Measurements from ENCODE around the gene KRT16.
A peak's percentile ranks its signal among the peaks of the same experiment; 100 is the strongest.

KRT16 gene

DNA sequence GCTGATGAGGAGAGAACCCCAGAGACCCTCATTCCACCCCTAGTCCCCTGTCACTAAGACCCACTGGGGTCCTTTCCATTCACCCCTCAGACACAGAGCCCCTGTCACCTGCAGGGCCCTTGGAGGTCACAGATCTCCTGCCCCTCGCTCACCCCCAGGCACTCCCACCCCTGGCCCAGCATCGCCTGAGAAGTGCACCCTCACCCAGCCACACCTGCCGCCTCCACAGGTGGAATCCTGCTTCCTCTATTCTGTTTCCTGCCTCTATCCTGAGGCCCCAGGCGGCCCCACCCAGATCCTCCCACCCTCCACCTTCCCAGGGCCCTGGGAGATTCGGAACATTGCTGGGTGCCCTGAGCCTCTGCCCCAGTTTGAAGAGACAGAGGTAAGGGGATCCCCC, 25.6 kb upstream of the KRT16 start:
- ChIA-PET CTCF (interaction anchor here (1.0 kb wide), 1 partner anchor 25 kb away, joined by 3 read pairs; no protein-coding TSS in a partner anchor), POLR2A (ENCODE audit: low non-redundant PET) (no interaction called here)
- DNase-seq (ENCODE audit: low spot score) = no peak
- peak overlapping the region; percentile 12 for H3K27ac ChIP-seq
- TF ChIP-seq, protein P1, sequence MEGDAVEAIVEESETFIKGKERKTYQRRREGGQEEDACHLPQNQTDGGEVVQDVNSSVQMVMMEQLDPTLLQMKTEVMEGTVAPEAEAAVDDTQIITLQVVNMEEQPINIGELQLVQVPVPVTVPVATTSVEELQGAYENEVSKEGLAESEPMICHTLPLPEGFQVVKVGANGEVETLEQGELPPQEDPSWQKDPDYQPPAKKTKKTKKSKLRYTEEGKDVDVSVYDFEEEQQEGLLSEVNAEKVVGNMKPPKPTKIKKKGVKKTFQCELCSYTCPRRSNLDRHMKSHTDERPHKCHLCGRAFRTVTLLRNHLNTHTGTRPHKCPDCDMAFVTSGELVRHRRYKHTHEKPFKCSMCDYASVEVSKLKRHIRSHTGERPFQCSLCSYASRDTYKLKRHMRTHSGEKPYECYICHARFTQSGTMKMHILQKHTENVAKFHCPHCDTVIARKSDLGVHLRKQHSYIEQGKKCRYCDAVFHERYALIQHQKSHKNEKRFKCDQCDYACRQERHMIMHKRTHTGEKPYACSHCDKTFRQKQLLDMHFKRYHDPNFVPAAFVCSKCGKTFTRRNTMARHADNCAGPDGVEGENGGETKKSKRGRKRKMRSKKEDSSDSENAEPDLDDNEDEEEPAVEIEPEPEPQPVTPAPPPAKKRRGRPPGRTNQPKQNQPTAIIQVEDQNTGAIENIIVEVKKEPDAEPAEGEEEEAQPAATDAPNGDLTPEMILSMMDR (conservative IDR thresholded peaks at IDR 0.05; ENCODE audit: low read depth) = no peak

GRCh38 chr17:41636652-41637051, 24.1 kb upstream of the KRT16 start:
- ChIA-PET POLR2A (ENCODE audit: low non-redundant PET) (interaction anchor here (0.6 kb wide), 1 partner anchor 55 kb away, joined by 4 read pairs; no protein-coding TSS in a partner anchor), CTCF (interaction anchor here (0.8 to 3.2 kb wide), 2 partner anchors 12 to 26 kb away, joined by 3 to 13 read pairs; no protein-coding TSS in a partner anchor)
- TF ChIP-seq, protein P1 (conservative IDR thresholded peaks at IDR 0.05; ENCODE audit: low read depth) = no peak
- peak overlapping the region; percentile 56 for H3K27ac ChIP-seq
- DNase-seq (ENCODE audit: low spot score) = no peak

- ChIA-PET POLR2A (ENCODE audit: low non-redundant PET) (no interaction called here), CTCF (interaction anchor here (1.0 to 3.2 kb wide), 3 partner anchors 13 to 86 kb away, joined by 3 to 13 read pairs (median 3); no protein-coding TSS in a partner anchor)
- TF ChIP-seq, protein P1 (conservative IDR thresholded peaks at IDR 0.05; ENCODE audit: low read depth) = no peak
- H3K27ac ChIP-seq = peak overlapping the region; percentile 56
- no peak for DNase-seq (ENCODE audit: low spot score)
Measured at GRCh38 chr17:41635121-41636097, 22.8 kb upstream of the KRT16 start.

DNA sequence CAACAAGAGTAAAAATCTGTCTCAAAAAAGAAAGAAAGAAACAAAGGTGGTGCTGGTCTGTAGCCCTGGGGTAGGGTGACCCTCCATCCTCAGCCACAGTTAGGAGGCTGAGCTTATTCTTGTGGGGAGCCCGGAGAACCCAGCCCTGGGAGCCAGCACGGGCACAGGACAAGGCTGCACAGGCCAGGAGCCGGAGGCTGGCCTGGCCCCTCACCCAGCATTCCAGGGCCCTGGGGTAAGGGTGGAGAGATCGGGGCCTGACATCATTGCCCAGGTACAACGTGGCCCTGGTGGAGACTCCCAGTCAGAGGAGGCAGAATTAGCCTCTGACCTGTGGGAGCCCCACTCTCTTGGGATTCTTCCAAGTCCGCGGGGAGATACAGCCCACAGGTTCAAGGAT, 22.1 kb upstream of the KRT16 start:
- ChIA-PET CTCF (interaction anchor here (1.4 to 3.2 kb wide), 2 partner anchors 14 to 85 kb away, joined by 3 to 13 read pairs; no protein-coding TSS in a partner anchor), POLR2A (ENCODE audit: low non-redundant PET) (interaction anchor here (0.6 kb wide), 1 partner anchor 987 kb away, joined by 3 read pairs; the partner anchor contains the start of gene SMARCE1)
- no peak for DNase-seq (ENCODE audit: low spot score)
- peak overlapping the region; percentile 56 for H3K27ac ChIP-seq
- TF ChIP-seq, protein P1 (conservative IDR thresholded peaks at IDR 0.05; ENCODE audit: low read depth) = no peak

DNA sequence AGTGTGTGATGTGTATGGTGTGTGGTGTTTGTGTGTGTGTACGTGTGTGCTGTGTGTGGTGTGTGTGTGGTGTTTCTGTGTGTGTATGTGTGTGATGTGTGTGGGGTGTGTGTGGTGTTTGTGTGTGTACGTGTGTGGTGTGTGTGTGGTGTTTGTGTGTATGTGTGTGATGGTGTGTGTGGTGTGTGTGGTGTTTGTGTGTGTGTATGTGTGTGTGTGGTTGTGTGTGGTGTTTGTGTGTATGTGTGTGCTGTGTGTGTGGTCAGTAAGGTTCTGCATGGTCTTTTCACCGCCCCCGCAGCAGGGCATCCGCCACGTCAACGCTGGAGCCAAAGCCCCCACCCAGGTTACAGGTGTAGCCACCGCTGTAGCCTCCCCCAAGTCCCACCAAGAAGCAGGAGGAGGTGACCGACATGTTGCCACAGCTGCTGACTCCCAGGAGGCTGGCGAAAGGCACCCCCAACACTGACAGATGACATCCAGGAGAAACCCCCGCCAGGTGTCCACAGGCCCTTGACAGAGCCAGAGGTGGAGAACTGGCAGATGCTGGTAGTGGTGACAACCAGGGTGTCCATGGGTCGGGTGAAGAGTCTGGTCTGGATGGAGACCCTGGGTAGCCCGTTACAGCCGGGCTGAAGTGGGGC, 21.1 kb upstream of the KRT16 start:
- TF ChIP-seq, protein P1 (conservative IDR thresholded peaks at IDR 0.05; ENCODE audit: low read depth) = no peak
- no peak for DNase-seq (ENCODE audit: low spot score)
- CTCF ChIA-PET = no interaction called here
- peak overlapping the region; percentile 56 for H3K27ac ChIP-seq
- POLR2A ChIA-PET (ENCODE audit: low non-redundant PET) = no interaction called here

DNA sequence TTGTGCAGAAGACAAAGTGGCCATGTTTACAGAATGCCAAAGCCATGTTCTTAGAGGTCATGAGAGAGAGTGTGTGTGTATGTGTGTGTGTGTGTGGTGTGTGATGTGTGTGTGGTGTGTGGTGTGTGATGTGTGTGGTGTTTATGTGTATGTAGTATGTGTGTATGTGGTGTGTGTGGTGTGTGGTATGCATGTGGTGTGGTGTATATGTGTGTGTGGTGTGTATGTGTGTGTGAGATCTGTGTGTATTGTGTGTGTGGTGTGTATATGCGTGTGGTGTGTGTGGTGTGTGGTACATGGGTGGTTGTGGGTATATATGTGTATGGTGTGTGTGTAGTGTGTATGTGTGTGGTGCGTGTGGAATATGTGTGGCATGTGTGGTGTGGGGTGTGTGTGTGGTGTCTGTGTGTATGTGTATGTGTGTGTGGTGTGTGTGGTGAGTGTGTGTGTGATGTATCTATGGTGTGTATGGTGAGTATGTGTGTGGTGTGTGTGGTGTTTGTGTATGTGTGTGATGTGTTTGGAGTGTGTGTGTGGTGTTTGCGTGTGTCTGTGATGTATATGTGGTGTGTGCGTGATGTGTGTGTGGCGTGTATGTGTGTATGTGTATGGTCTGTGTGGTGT, 20.0 kb upstream of the KRT16 start:
- TF ChIP-seq, protein P1 (conservative IDR thresholded peaks at IDR 0.05; ENCODE audit: low read depth) = no peak
- ChIA-PET POLR2A (ENCODE audit: low non-redundant PET) (no interaction called here), CTCF (no interaction called here)
- no peak for DNase-seq (ENCODE audit: low spot score)
- peak overlapping the region; percentile 32 for H3K27ac ChIP-seq

All from RWPE1 (cell line).